ENCODE results near the gene ACR. TPM values are rescaled to one million over a fixed set of nuclear protein-coding genes. Genes with fewer than 3 reads are reported as not detected.

Gene ACR
- polyA plus RNA-seq, 4 donors, result 0.25 to 1.1 TPM; not detected in 2

- WGBS, 3 donors, result 21 to 62% (median 44%) methylated on average over 7 of the region's 7 CpGs
- Histone ChIP-seq H3K4me3 (ENCODE audit: low read depth in 1 of 3, low read length in 3 of 3) (no peak overlapping the region), H3K36me3 (ENCODE audit: control insufficient read depth in 3 of 3, insufficient read depth in 2 of 3, low read depth in 1 of 3, low read length in 3 of 3) (peaks cover 0 to 59% (median 0%) of the 10 kb centered on the region in 3 donors), H3K27ac (ENCODE audit: low read depth in 1 of 3, low read length in 2 of 3) (peak overlapping the region in 1 of 3 donors; percentile 62), H3K9me3 (ENCODE audit: control insufficient read depth in 2 of 2, insufficient read depth in 1 of 2, low read depth in 1 of 2, low read length in 1 of 2) (no peaks in the 10 kb centered on the region), H3K27me3 (ENCODE audit: control insufficient read depth in 3 of 3, insufficient read depth in 3 of 3, low read length in 3 of 3) (no peaks in the 10 kb centered on the region), H3K4me1 (ENCODE audit: control insufficient read depth in 3 of 3, insufficient read depth in 2 of 3, low read depth in 1 of 3, low read length in 2 of 3) (peaks cover 0 to 33% (median 0%) of the 10 kb centered on the region in 3 donors)
- peak in 1 of 2 donors; percentile 57 for DNase-seq
- no peak for FAIRE-seq
These were observed 37.0 kb upstream of the ACR start for GRCh38 chr22:50701076-50701419.

DNA sequence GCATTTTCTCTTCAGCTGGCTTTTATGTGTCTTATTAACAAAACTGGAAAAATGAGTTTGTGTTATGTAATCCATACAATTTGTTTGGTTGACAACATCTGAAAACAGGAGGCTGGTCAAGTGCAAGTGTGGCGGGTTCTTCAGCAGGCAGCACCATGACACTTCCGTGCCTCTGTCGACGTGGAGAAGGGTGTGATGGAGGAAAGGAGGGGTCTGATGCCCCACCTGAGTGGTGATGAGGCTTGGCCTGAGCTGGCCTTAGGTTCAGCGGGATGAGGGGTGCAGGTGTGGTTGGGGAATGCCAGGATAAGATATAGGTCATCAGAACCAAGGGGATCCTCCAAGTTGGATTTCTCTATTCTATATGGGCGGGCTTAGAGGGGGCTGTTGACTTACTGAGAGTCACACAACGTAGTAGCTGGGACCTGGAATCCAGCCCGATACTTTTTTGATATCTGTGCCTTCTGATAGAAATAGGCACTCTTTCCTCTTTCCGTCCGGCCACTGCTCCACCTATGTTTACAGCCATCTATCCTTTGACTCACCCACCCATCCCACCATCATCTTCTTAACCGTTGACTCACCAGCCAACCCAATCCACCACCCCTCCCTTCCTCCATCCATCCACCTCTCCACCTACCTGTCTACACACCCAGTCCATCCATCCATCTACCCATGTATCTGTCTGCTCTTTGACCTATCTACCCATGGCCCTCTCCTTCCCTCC, 36.4 kb upstream of the ACR start:
- H3K27me3 ChIP-seq (ENCODE audit: control insufficient read depth in 3 of 3, insufficient read depth in 3 of 3, low read length in 3 of 3), result no peaks in the 10 kb centered on the region
- DNase-seq, result no peak

DNA sequence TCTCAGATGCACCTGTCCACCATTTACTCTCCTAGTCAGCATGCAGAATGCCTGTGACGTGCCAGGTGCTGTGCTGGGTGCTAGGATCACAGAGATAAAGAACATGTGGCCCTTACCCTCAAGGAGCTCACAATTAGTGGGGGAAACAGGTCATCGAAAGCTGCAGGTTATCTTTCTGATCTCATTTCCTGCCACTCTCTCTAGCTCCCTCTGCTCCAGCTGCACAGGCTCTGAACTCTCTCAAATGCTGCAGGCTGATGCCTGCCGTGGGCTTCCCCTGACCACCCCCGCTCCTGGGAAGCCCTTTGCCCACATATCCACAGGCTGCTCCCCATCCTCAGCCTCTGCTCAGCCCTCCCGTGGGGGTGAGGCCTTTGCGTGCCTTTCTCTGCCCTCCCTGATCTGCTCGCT, 35.7 kb upstream of the ACR start:
- FAIRE-seq (no peak), DNase-seq (no peak)
- Histone ChIP-seq H3K4me1 (ENCODE audit: control insufficient read depth in 3 of 3, insufficient read depth in 2 of 3, low read depth in 1 of 3, low read length in 2 of 3) (peaks cover 0 to 33% (median 0%) of the 10 kb centered on the region in 3 donors), H3K4me3 (ENCODE audit: low read depth in 1 of 3, low read length in 3 of 3) (no peak overlapping the region), H3K9me3 (ENCODE audit: control insufficient read depth in 2 of 2, insufficient read depth in 1 of 2, low read depth in 1 of 2, low read length in 1 of 2) (no peaks in the 10 kb centered on the region), H3K27me3 (ENCODE audit: control insufficient read depth in 3 of 3, insufficient read depth in 3 of 3, low read length in 3 of 3) (no peaks in the 10 kb centered on the region), H3K27ac (ENCODE audit: low read depth in 1 of 3, low read length in 2 of 3) (no peak overlapping the region), H3K36me3 (ENCODE audit: control insufficient read depth in 3 of 3, insufficient read depth in 2 of 3, low read depth in 1 of 3, low read length in 3 of 3) (peaks cover 0 to 68% (median 0%) of the 10 kb centered on the region in 3 donors)
- WGBS, 3 donors, result 57 to 63% (median 62%) methylated on average over 7 of the region's 7 CpGs

More for the DNA sequence above, 36.4 kb upstream of the ACR start:
- H3K9me3 ChIP-seq (ENCODE audit: control insufficient read depth in 2 of 2, insufficient read depth in 1 of 2, low read depth in 1 of 2, low read length in 1 of 2), result no peaks in the 10 kb centered on the region
- H3K4me3 ChIP-seq (ENCODE audit: low read depth in 1 of 3, low read length in 3 of 3), result no peak overlapping the region
- no peak for FAIRE-seq
- peaks cover 0 to 64% (median 0%) of the 10 kb centered on the region in 3 donors for H3K36me3 ChIP-seq (ENCODE audit: control insufficient read depth in 3 of 3, insufficient read depth in 2 of 3, low read depth in 1 of 3, low read length in 3 of 3)
- H3K4me1 ChIP-seq (ENCODE audit: control insufficient read depth in 3 of 3, insufficient read depth in 2 of 3, low read depth in 1 of 3, low read length in 2 of 3), result peaks cover 0 to 33% (median 0%) of the 10 kb centered on the region in 3 donors
- H3K27ac ChIP-seq (ENCODE audit: low read depth in 1 of 3, low read length in 2 of 3), result peak overlapping the region in 1 of 3 donors; percentile 62
- 79 to 84% (median 80%) methylated on average over 11 of the region's 11 CpGs for WGBS, 3 donors

- H3K4me3 ChIP-seq (ENCODE audit: low read depth in 1 of 3, low read length in 3 of 3), result no peak overlapping the region
- H3K4me1 ChIP-seq (ENCODE audit: control insufficient read depth in 3 of 3, insufficient read depth in 2 of 3, low read depth in 1 of 3, low read length in 2 of 3), result peaks cover 0 to 33% (median 0%) of the 10 kb centered on the region in 3 donors
- WGBS, 3 donors, result 82 to 84% (median 83%) methylated on average over 20 of the region's 20 CpGs
- H3K27me3 ChIP-seq (ENCODE audit: control insufficient read depth in 3 of 3, insufficient read depth in 3 of 3, low read length in 3 of 3), result no peaks in the 10 kb centered on the region
- FAIRE-seq (no peak), DNase-seq (no peak)
- H3K27ac ChIP-seq (ENCODE audit: low read depth in 1 of 3, low read length in 2 of 3), result no peak overlapping the region
- peaks cover 0 to 73% (median 0%) of the 10 kb centered on the region in 3 donors for H3K36me3 ChIP-seq (ENCODE audit: control insufficient read depth in 3 of 3, insufficient read depth in 2 of 3, low read depth in 1 of 3, low read length in 3 of 3)
- no peaks in the 10 kb centered on the region for H3K9me3 ChIP-seq (ENCODE audit: control insufficient read depth in 2 of 2, insufficient read depth in 1 of 2, low read depth in 1 of 2, low read length in 1 of 2)
These were observed 34.9 kb upstream of the ACR start for GRCh38 chr22:50702821-50703725.

DNA sequence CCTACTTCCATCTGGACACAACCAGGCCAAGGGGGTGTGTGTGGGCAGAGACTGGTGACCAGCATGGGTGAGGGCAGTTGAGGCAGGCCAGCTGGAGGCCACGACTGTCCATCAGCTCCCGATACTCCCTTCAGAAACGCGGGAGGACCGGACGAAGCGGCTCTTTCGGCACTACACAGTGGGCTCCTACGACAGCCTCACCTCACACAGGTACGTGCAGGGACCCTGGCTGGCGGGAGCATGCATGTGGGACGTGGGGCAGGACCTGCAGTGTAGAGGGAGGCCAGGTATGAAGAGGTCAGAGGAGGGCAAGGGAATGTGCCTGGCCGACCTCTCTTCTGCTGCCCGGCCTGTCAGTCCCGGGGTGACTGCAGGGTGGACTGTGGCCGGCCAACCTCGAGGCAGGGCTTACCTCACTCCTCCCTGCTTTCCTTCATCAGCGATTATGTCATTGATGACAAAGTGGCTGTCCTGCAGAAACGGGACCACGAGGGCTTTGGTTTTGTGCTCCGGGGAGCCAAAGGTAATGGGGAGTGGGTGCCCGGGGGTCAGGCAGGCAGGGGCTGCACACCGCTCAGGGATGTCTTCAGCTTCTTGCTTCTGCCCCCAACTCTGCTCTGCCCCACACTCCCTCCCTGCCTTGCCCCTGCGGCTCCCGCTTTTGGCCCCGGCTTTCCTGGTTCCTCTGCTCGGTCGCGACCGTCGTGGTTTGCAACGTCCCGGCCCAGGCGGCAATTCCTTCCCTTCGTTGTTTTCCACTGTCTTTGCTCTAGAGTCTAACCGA, 34.1 kb upstream of the ACR start:
- Histone ChIP-seq H3K27me3 (ENCODE audit: control insufficient read depth in 3 of 3, insufficient read depth in 3 of 3, low read length in 3 of 3) (no peaks in the 10 kb centered on the region), H3K9me3 (ENCODE audit: control insufficient read depth in 2 of 2, insufficient read depth in 1 of 2, low read depth in 1 of 2, low read length in 1 of 2) (no peaks in the 10 kb centered on the region), H3K4me3 (ENCODE audit: low read depth in 1 of 3, low read length in 3 of 3) (no peak overlapping the region), H3K27ac (ENCODE audit: low read depth in 1 of 3, low read length in 2 of 3) (no peak overlapping the region), H3K36me3 (ENCODE audit: control insufficient read depth in 3 of 3, insufficient read depth in 2 of 3, low read depth in 1 of 3, low read length in 3 of 3) (peaks cover 0 to 74% (median 0%) of the 10 kb centered on the region in 3 donors), H3K4me1 (ENCODE audit: control insufficient read depth in 3 of 3, insufficient read depth in 2 of 3, low read depth in 1 of 3, low read length in 2 of 3) (peaks cover 0 to 28% (median 0%) of the 10 kb centered on the region in 3 donors)
- no peak for FAIRE-seq
- 86 to 91% (median 88%) methylated on average over 36 of the region's 36 CpGs for WGBS, 3 donors
- DNase-seq, result no peak

GRCh38 chr22:50704510-50705218, 33.3 kb upstream of the ACR start:
- 86 to 93% (median 90%) methylated on average over 35 to 37 of the region's 37 CpGs for WGBS, 3 donors
- no peak for FAIRE-seq
- peaks cover 0 to 20% (median 0%) of the 10 kb centered on the region in 3 donors for H3K4me1 ChIP-seq (ENCODE audit: control insufficient read depth in 3 of 3, insufficient read depth in 2 of 3, low read depth in 1 of 3, low read length in 2 of 3)

DNA sequence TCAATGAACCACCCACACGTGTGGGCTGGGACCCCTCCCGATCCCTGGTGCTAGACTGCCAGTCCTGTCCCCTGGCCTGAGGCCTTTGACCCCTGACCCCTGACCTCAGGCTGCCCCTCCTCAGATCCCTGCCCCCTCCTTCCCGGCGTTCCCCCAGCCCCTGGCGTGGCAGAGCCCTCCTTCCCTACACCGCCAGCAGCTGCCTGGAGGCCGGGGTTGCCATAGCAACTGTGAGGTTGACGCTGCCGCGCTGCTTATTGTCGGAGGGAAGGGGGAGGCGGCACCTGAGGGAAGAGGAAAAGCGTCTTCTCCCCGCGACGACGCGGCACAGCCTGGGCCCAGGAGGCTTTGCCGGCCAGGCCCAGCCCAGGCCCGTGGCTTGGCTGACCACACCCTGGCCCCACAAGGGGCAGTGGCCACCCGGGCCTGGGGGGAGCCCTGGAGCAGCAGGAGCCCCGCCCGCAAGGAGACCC, 32.7 kb upstream of the ACR start:
- peaks cover 0 to 14% (median 0%) of the 10 kb centered on the region in 3 donors for H3K4me1 ChIP-seq (ENCODE audit: control insufficient read depth in 3 of 3, insufficient read depth in 2 of 3, low read depth in 1 of 3, low read length in 2 of 3)
- no peak overlapping the region for H3K4me3 ChIP-seq (ENCODE audit: low read depth in 1 of 3, low read length in 3 of 3)
- DNase-seq (peak in 1 of 2 donors; percentile 79), FAIRE-seq (no peak)
- no peaks in the 10 kb centered on the region for H3K27me3 ChIP-seq (ENCODE audit: control insufficient read depth in 3 of 3, insufficient read depth in 3 of 3, low read length in 3 of 3)
- H3K36me3 ChIP-seq (ENCODE audit: control insufficient read depth in 3 of 3, insufficient read depth in 2 of 3, low read depth in 1 of 3, low read length in 3 of 3), result peaks cover 0 to 76% (median 0%) of the 10 kb centered on the region in 3 donors
- no peak overlapping the region for H3K27ac ChIP-seq (ENCODE audit: low read depth in 1 of 3, low read length in 2 of 3)
- H3K9me3 ChIP-seq (ENCODE audit: control insufficient read depth in 2 of 2, insufficient read depth in 1 of 2, low read depth in 1 of 2, low read length in 1 of 2), result no peaks in the 10 kb centered on the region
- WGBS, 3 donors, result 41 to 79% (median 77%) methylated on average over 14 to 23 of the region's 23 CpGs

More at GRCh38 chr22:50704510-50705218, 33.3 kb upstream of the ACR start:
- H3K36me3 ChIP-seq (ENCODE audit: control insufficient read depth in 3 of 3, insufficient read depth in 2 of 3, low read depth in 1 of 3, low read length in 3 of 3), result peaks cover 0 to 74% (median 0%) of the 10 kb centered on the region in 3 donors
- no peaks in the 10 kb centered on the region for H3K27me3 ChIP-seq (ENCODE audit: control insufficient read depth in 3 of 3, insufficient read depth in 3 of 3, low read length in 3 of 3)
- no peak overlapping the region for H3K27ac ChIP-seq (ENCODE audit: low read depth in 1 of 3, low read length in 2 of 3)
- H3K4me3 ChIP-seq (ENCODE audit: low read depth in 1 of 3, low read length in 3 of 3), result no peak overlapping the region
- H3K9me3 ChIP-seq (ENCODE audit: control insufficient read depth in 2 of 2, insufficient read depth in 1 of 2, low read depth in 1 of 2, low read length in 1 of 2), result no peaks in the 10 kb centered on the region
- no peak for DNase-seq
